ENCODE measurements around the gene RNF126.
"Not testable (repeated sequence)": the region's sequence is repeated elsewhere in the genome, so short reads cannot be mapped to it uniquely, and the experiment has no call there.

Gene RNF126

GRCh38 chr19:704447-704741 lies 41.4 kb upstream of the RNF126 start:
- TF ChIP-seq CTCF (conservative IDR thresholded peaks at IDR 0.05) (no peak), ZFX (IDR thresholded peaks at IDR 0.05) (no peak)
- no peak overlapping the region for H3K27ac ChIP-seq

- TF ChIP-seq CTCF (conservative IDR thresholded peaks at IDR 0.05) (no peak), ZFX (IDR thresholded peaks at IDR 0.05) (no peak)
- H3K27ac ChIP-seq: no peak overlapping the region
Observed at GRCh38 chr19:703651-704446, 40.8 kb upstream of the RNF126 start.

GRCh38 chr19:703329-703650 lies 40.3 kb upstream of the RNF126 start:
- no peak overlapping the region for H3K27ac ChIP-seq
- TF ChIP-seq ZFX (IDR thresholded peaks at IDR 0.05) (no peak), CTCF (conservative IDR thresholded peaks at IDR 0.05) (no peak)

- H3K27ac ChIP-seq: not testable (repeated sequence)
Observed at GRCh38 chr19:702847-703246, 39.8 kb upstream of the RNF126 start.

- H3K27ac ChIP-seq: not testable (repeated sequence)
Observed at GRCh38 chr19:699885-700284, 36.9 kb upstream of the RNF126 start.

GRCh38 chr19:698529-698928 lies 35.5 kb upstream of the RNF126 start:
- H3K27ac ChIP-seq: not testable (repeated sequence)

GRCh38 chr19:695352-695949 lies 32.4 kb upstream of the RNF126 start, which contains the start of gene PRSS57:
Gene PRSS57, minus strand, starts transcription at chr19:695452. Its CDS starts 22 bp downstream, at chr19:695430.
- no peak for TF ChIP-seq CTCF (conservative IDR thresholded peaks at IDR 0.05)
- no peak for TF ChIP-seq ZFX (IDR thresholded peaks at IDR 0.05)
- no peak within 1 kb of the TSS for H3K27ac ChIP-seq

- no peak overlapping the region for H3K27ac ChIP-seq
- no peak for TF ChIP-seq CTCF (conservative IDR thresholded peaks at IDR 0.05)
- TF ChIP-seq ZFX (IDR thresholded peaks at IDR 0.05): no peak
Observed at GRCh38 chr19:694481-695351, 31.7 kb upstream of the RNF126 start.

GRCh38 chr19:690203-690602 lies 27.2 kb upstream of the RNF126 start:
- TF ChIP-seq ZFX (IDR thresholded peaks at IDR 0.05) (no peak), CTCF (conservative IDR thresholded peaks at IDR 0.05) (no peak)
- no peak overlapping the region for H3K27ac ChIP-seq

Measured in C4-2B (cell line).